Muscle layer of colon (tissue), 2 donors: ENCODE measurements around the gene SRF.
A peak's percentile ranks its signal among the peaks of the same experiment; 100 is the strongest.

Source experiments
- H3K27ac ChIP-seq: one replicate; pipeline ENCODE4 v1.7.0; 2013; ENCODE audit warnings: low read depth, mild to moderate bottlenecking, low read length, moderate library complexity
- H3K27me3 ChIP-seq, 2 donors: one replicate each; pipeline ENCODE4 v1.7.0; 2013; ENCODE audit warnings: low read length in 2 of 2, mild to moderate bottlenecking in 2 of 2; ENCODE audit not compliant: insufficient read depth in 2 of 2, control insufficient read depth in 1 of 2
- H3K36me3 ChIP-seq: one replicate; pipeline ENCODE4 v1.7.0; 2013; ENCODE audit warnings: mild to moderate bottlenecking, low read length; ENCODE audit not compliant: insufficient read depth
- H3K4me1 ChIP-seq: one replicate; pipeline ENCODE4 v1.7.0; 2013; ENCODE audit warnings: mild to moderate bottlenecking, low read length; ENCODE audit not compliant: insufficient read depth
- H3K4me3 ChIP-seq, 2 donors: one replicate each; pipeline ENCODE4 v1.7.0; 2013; ENCODE audit warnings: low read length in 2 of 2, low read depth in 1 of 2, mild to moderate bottlenecking in 1 of 2, moderate library complexity in 1 of 2
- H3K9ac ChIP-seq: one replicate; pipeline ENCODE4 v1.7.0; 2013; ENCODE audit warnings: low read length
- H3K9me3 ChIP-seq: one replicate; pipeline ENCODE4 v1.7.0; 2013; ENCODE audit warnings: mild to moderate bottlenecking, low read length
- donor health status: abdominal sarcoma.
- donor health status: Adenocarcinoma of cecum.

Gene SRF

GRCh38 chr6:43170931-43171706 lies at the start of gene SRF:
SRF (plus strand) TSS chr6:43171269; CDS start chr6:43171657, 388 bp downstream.
- Histone ChIP-seq H3K36me3 (peaks cover 19% of the 10 kb centered on the region), H3K27ac (peak within 1 kb of the TSS; percentile 99), H3K9me3 (no peaks in the 10 kb centered on the region), H3K4me3 (peak within 1 kb of the TSS; percentile 90 to 99), H3K27me3 (no peaks in the 10 kb centered on the region), H3K4me1 (peaks cover 29% of the 10 kb centered on the region), H3K9ac (peak within 1 kb of the TSS; percentile 98)

- Histone ChIP-seq H3K4me1 (peaks cover 5% of the 10 kb centered on the region), H3K27ac (no peak overlapping the region), H3K4me3 (no peak overlapping the region), H3K36me3 (no peaks in the 10 kb centered on the region), H3K9ac (no peak overlapping the region), H3K9me3 (no peaks in the 10 kb centered on the region), H3K27me3 (no peaks in the 10 kb centered on the region)
These were observed 48.9 kb upstream of the SRF start for GRCh38 chr6:43122146-43122545.

- Histone ChIP-seq H3K4me1 (peaks cover 9% of the 10 kb centered on the region), H3K27me3 (no peaks in the 10 kb centered on the region), H3K4me3 (no peak overlapping the region), H3K27ac (no peak overlapping the region), H3K36me3 (no peaks in the 10 kb centered on the region), H3K9me3 (no peaks in the 10 kb centered on the region), H3K9ac (no peak overlapping the region)
These were observed 47.4 kb upstream of the SRF start for GRCh38 chr6:43123461-43124314.

GRCh38 chr6:43124481-43124880 lies 46.6 kb upstream of the SRF start:
- Histone ChIP-seq H3K9me3 (no peaks in the 10 kb centered on the region), H3K27me3 (no peaks in the 10 kb centered on the region), H3K9ac (no peak overlapping the region), H3K4me1 (peaks cover 9% of the 10 kb centered on the region), H3K4me3 (no peak overlapping the region), H3K27ac (no peak overlapping the region), H3K36me3 (no peaks in the 10 kb centered on the region)

- Histone ChIP-seq H3K27me3 (no peaks in the 10 kb centered on the region), H3K4me3 (no peak overlapping the region), H3K4me1 (peaks cover 9% of the 10 kb centered on the region), H3K36me3 (no peaks in the 10 kb centered on the region), H3K9me3 (no peaks in the 10 kb centered on the region), H3K27ac (no peak overlapping the region), H3K9ac (no peak overlapping the region)
These were observed 46.0 kb upstream of the SRF start for GRCh38 chr6:43125119-43125518.

- Histone ChIP-seq H3K27ac (no peak overlapping the region), H3K9me3 (no peaks in the 10 kb centered on the region), H3K4me3 (no peak overlapping the region), H3K36me3 (no peaks in the 10 kb centered on the region), H3K4me1 (peaks cover 9% of the 10 kb centered on the region), H3K27me3 (no peaks in the 10 kb centered on the region), H3K9ac (no peak overlapping the region)
These were observed 45.5 kb upstream of the SRF start for GRCh38 chr6:43125555-43125954.

- Histone ChIP-seq H3K36me3 (no peaks in the 10 kb centered on the region), H3K9ac (no peak overlapping the region), H3K9me3 (no peaks in the 10 kb centered on the region), H3K4me1 (peaks cover 9% of the 10 kb centered on the region), H3K27ac (no peak overlapping the region), H3K4me3 (no peak overlapping the region), H3K27me3 (no peaks in the 10 kb centered on the region)
These were observed 43.9 kb upstream of the SRF start for GRCh38 chr6:43127180-43127579.

GRCh38 chr6:43127877-43128276 lies 43.2 kb upstream of the SRF start:
- Histone ChIP-seq H3K4me3 (no peak overlapping the region), H3K27me3 (no peaks in the 10 kb centered on the region), H3K4me1 (peaks cover 8% of the 10 kb centered on the region), H3K27ac (no peak overlapping the region), H3K36me3 (no peaks in the 10 kb centered on the region), H3K9me3 (no peaks in the 10 kb centered on the region), H3K9ac (no peak overlapping the region)

- H3K4me3 ChIP-seq = no peak overlapping the region
These were observed 42.1 kb upstream of the SRF start for GRCh38 chr6:43128926-43129325.

GRCh38 chr6:43129434-43130194 lies 41.5 kb upstream of the SRF start:
- Histone ChIP-seq H3K4me1 (peaks cover 4% of the 10 kb centered on the region), H3K9ac (no peak overlapping the region)

More at GRCh38 chr6:43128926-43129325, 42.1 kb upstream of the SRF start:
- no peaks in the 10 kb centered on the region for H3K9me3 ChIP-seq
- no peaks in the 10 kb centered on the region for H3K27me3 ChIP-seq
- H3K4me1 ChIP-seq = peaks cover 4% of the 10 kb centered on the region
- H3K36me3 ChIP-seq = no peaks in the 10 kb centered on the region
- no peak overlapping the region for H3K27ac ChIP-seq
- H3K9ac ChIP-seq = no peak overlapping the region

GRCh38 chr6:43130429-43130828 lies 40.6 kb upstream of the SRF start:
- no peaks in the 10 kb centered on the region for H3K36me3 ChIP-seq
- H3K27me3 ChIP-seq = no peaks in the 10 kb centered on the region
- H3K4me1 ChIP-seq = peaks cover 4% of the 10 kb centered on the region
- no peak overlapping the region for H3K4me3 ChIP-seq
- no peak overlapping the region for H3K9ac ChIP-seq
- no peaks in the 10 kb centered on the region for H3K9me3 ChIP-seq
- no peak overlapping the region for H3K27ac ChIP-seq

More at GRCh38 chr6:43129434-43130194, 41.5 kb upstream of the SRF start:
- Histone ChIP-seq H3K9me3 (no peaks in the 10 kb centered on the region), H3K27ac (no peak overlapping the region), H3K27me3 (no peaks in the 10 kb centered on the region), H3K36me3 (no peaks in the 10 kb centered on the region), H3K4me3 (no peak overlapping the region)
